B cell (primary cell): ENCODE measurements around the gene KLHL41. TPM values are rescaled to one million over a fixed set of nuclear protein-coding genes. Genes with fewer than 3 reads are reported as not detected.
"Not testable (repeated sequence)": the region's sequence is repeated elsewhere in the genome, so short reads cannot be mapped to it uniquely, and the experiment has no call there.

ENCODE experiments used
- ATAC-seq: fragments of 200-7000 bp; cut with Tn5 transposase; one replicate; pipeline ENCODE4 v1.10.0; 2021; ENCODE audit warnings: low read depth, mild to moderate bottlenecking, moderate number of reproducible peaks, moderate library complexity
- CTCF ChIA-PET: fragments of 350-600 bp; sonication (Branson Sonifier 250); formaldehyde crosslinking; loops from one replicate; lab custom pipeline; 2021; ENCODE audit warnings: antibody characterized with exemption, inconsistent platforms; lab: Charles Lee
- POLR2A ChIA-PET: fragments of 350-600 bp; sonication (Branson Sonifier 250); formaldehyde crosslinking; loops from one replicate; lab custom pipeline; 2021; ENCODE audit warnings: antibody characterized with exemption; lab: Charles Lee
- DNase-seq: peaks from one replicate; pipeline ENCODE4 v3.0.0; 2013
- H2AFZ ChIP-seq: 2 replicates; pipeline ENCODE4 v1.6.1; 2012; ENCODE audit warnings: mild to moderate bottlenecking, low read depth, low read length; ENCODE audit not compliant: insufficient read depth, poor library complexity, severe bottlenecking
- H3K27ac ChIP-seq, 2 donors: 1 replicate in 1 of 2; 2 replicates in 1 of 2; pipeline ENCODE4 v1.5.1; 2012 to 2013; ENCODE audit warnings: low read length in 2 of 2, mild to moderate bottlenecking in 2 of 2, moderate library complexity in 1 of 2
- H3K27me3 ChIP-seq, 4 experiments: fragments of 200-600 bp in 1 of 4; sonication (generic) in 1 of 4; replicated peaks in 1 of 4; 1 replicate in 2 of 4; 2 replicates in 2 of 4; pipeline versions ENCODE4 v1.6.1 to v1.7.0; 2013 to 2016; ENCODE audit warnings: low read length in 3 of 4, mild to moderate bottlenecking in 2 of 4, mixed read lengths in 1 of 4, moderate library complexity in 1 of 4; ENCODE audit not compliant: insufficient read depth in 4 of 4, control insufficient read depth in 3 of 4; ENCODE audit errors: control extremely low read depth in 1 of 4
- H3K36me3 ChIP-seq, 2 experiments: replicated peaks in 1 of 2; 1 replicate in 1 of 2; 2 replicates in 1 of 2; pipeline versions ENCODE4 v1.6.1 to v1.7.1; 2013; ENCODE audit warnings: low read length in 1 of 2; ENCODE audit not compliant: insufficient read depth in 2 of 2, control insufficient read depth in 1 of 2; ENCODE audit errors: control extremely low read depth in 1 of 2, extremely low read depth in 1 of 2
- H3K4me1 ChIP-seq, 2 donors: fragments of 200-600 bp in 1 of 2; sonication (generic) in 1 of 2; 1 replicate in 1 of 2; 2 replicates in 1 of 2; pipeline versions ENCODE4 v1.5.1 to v1.6.1; 2013 to 2017; ENCODE audit warnings: low read length in 2 of 2; ENCODE audit not compliant: control insufficient read depth in 2 of 2, insufficient read depth in 2 of 2
- H3K4me2 ChIP-seq: replicated peaks from 2 replicates; pipeline ENCODE3; 2012; ENCODE audit warnings: mild to moderate bottlenecking, low read depth, low read length; ENCODE audit not compliant: poor library complexity, severe bottlenecking
- H3K4me3 ChIP-seq, 5 experiments: fragments of 200-600 bp in 1 of 5; sonication (generic) in 1 of 5; 1 replicate in 3 of 5; 2 replicates in 2 of 5; pipeline versions ENCODE4 v1.5.1 to v1.7.0; 2011 to 2016; ENCODE audit warnings: low read length in 4 of 5, mild to moderate bottlenecking in 4 of 5, low read depth in 2 of 5, control low read depth in 1 of 5, moderate library complexity in 1 of 5; ENCODE audit not compliant: insufficient read depth in 1 of 5; ENCODE audit errors: control extremely low read depth in 1 of 5, extremely low read depth in 1 of 5
- H3K79me2 ChIP-seq: fragments of 200-600 bp; sonication (generic); one replicate; pipeline ENCODE4 v1.6.0; 2016; ENCODE audit warnings: low read length; ENCODE audit not compliant: control insufficient read depth, insufficient read depth
- H3K9ac ChIP-seq: fragments of 200-600 bp; sonication (generic); 2 replicates; pipeline ENCODE4 v1.6.1; 2017; ENCODE audit warnings: mild to moderate bottlenecking, low read length, moderate library complexity
- H3K9me3 ChIP-seq, 3 donors: one replicate each; pipeline versions ENCODE4 v1.6.1 to v1.7.1; 2013; ENCODE audit warnings: low read length in 2 of 3; ENCODE audit not compliant: control insufficient read depth in 2 of 3, insufficient read depth in 1 of 3; ENCODE audit errors: control extremely low read depth in 1 of 3
- H4K20me1 ChIP-seq: 2 replicates; pipeline ENCODE4 v1.6.0; 2012; ENCODE audit warnings: mild to moderate bottlenecking, low read length; ENCODE audit not compliant: insufficient read depth, control insufficient read depth, poor library complexity, severe bottlenecking
- H3K27ac Mint-ChIP-seq: one replicate; pipeline ENCODE4 v1.8.0; 2021; ENCODE audit warnings: mixed read lengths
- H3K27me3 Mint-ChIP-seq: one replicate; pipeline ENCODE4 v1.8.0; 2021; ENCODE audit warnings: mixed read lengths
- H3K4me1 Mint-ChIP-seq: one replicate; pipeline ENCODE4 v1.8.0; 2021; ENCODE audit warnings: mixed read lengths
- H3K4me3 Mint-ChIP-seq: one replicate; pipeline ENCODE4 v1.8.0; 2021; ENCODE audit warnings: mixed read lengths
- H3K9me3 Mint-ChIP-seq: one replicate; pipeline ENCODE4 v1.8.0; 2022; ENCODE audit warnings: mixed read lengths; ENCODE audit not compliant: insufficient read depth
- EZH2 ChIP-seq: IDR thresholded peaks from 2 replicates; pipeline ENCODE4 v1.6.1; 2012; ENCODE audit warnings: borderline replicate concordance, low read depth, mild to moderate bottlenecking, moderate library complexity, low read length; ENCODE audit not compliant: insufficient read depth, poor library complexity, severe bottlenecking
- WGBS: methylation state at CpG from one replicate; pipeline ENCODE4 v1.1.5; 2013; ENCODE audit warnings: missing lambda C conversion rate; ENCODE audit not compliant: insufficient coverage; 5-methylcytosine and 5-hydroxymethylcytosine counted together
- intact Hi-C: fragments of 100-400 bp; cut with micrococcal nuclease; formaldehyde crosslinking; loops from one replicate; pipeline ENCODE4 v1.10.0; 2022
- polyA plus RNA-seq: library from polyadenylated mRNA; depleted of rRNA; stranded (reverse); fragments of >200 nt; gene quantifications from 2 replicates; pipeline ENCODE4 v1.2.3, GENCODE V29; 2012
- total RNA-seq, 2 donors: library from RNA; stranded (reverse); fragments of 120-200 nt in 1 of 2; gene quantifications; 1 replicate in 1 of 2; 2 replicates in 1 of 2; pipeline versions ENCODE4 v1.2.3 to v1.2.4, GENCODE V29; 2013 to 2022
- TF ChIP-seq, protein P1 (sequence below): fragments of 200-600 bp; IDR thresholded peaks from one replicate; pipeline ENCODE4 v1.8.0; 2022; ENCODE audit warnings: antibody characterized with exemption, mild to moderate bottlenecking

The KLHL41 gene
- total and polyA plus RNA-seq, 2 donors (not counting 1 experiment from before 2014, with no cell fraction given): 0.03 to 0.27 TPM

DNA sequence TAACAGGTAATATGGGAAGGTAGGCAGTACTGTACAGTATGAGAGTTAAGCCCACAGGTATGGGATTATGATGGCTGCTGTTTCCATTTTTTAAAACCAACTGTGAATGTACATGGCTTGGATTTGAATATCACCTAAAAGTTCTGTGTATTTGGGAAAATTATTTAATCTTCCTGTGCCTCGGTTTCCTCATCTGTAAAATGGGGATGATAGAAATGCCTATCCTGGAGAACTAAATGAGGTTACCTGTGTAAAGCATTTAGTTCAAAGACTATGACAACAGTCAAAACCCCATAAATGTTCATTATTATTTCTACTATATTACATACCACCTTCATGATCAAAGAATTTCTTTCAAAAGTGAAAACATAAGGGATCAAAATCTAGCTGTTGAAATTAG lies 3.6 kb downstream of the KLHL41 start:
- no peaks in the 10 kb centered on the region for H3K9me3 Mint-ChIP-seq
- no peaks in the 10 kb centered on the region for H4K20me1 ChIP-seq
- no peak for DNase-seq
- POLR2A ChIA-PET: no interaction called here
- H3K4me3 ChIP-seq: no peak overlapping the region
- H3K27ac Mint-ChIP-seq: no peak overlapping the region
- no peaks in the 10 kb centered on the region for H3K4me1 Mint-ChIP-seq
- no peaks in the 10 kb centered on the region for H3K9me3 ChIP-seq
- ATAC-seq: no peak
- no peak overlapping the region for H3K4me2 ChIP-seq
- H3K79me2 ChIP-seq: no peaks in the 10 kb centered on the region
- H3K9ac ChIP-seq: no peak overlapping the region
- CTCF ChIA-PET: no interaction called here
- no CpG with 5 or more reads among the region's 1 CpG for WGBS
- TF ChIP-seq, protein P1, sequence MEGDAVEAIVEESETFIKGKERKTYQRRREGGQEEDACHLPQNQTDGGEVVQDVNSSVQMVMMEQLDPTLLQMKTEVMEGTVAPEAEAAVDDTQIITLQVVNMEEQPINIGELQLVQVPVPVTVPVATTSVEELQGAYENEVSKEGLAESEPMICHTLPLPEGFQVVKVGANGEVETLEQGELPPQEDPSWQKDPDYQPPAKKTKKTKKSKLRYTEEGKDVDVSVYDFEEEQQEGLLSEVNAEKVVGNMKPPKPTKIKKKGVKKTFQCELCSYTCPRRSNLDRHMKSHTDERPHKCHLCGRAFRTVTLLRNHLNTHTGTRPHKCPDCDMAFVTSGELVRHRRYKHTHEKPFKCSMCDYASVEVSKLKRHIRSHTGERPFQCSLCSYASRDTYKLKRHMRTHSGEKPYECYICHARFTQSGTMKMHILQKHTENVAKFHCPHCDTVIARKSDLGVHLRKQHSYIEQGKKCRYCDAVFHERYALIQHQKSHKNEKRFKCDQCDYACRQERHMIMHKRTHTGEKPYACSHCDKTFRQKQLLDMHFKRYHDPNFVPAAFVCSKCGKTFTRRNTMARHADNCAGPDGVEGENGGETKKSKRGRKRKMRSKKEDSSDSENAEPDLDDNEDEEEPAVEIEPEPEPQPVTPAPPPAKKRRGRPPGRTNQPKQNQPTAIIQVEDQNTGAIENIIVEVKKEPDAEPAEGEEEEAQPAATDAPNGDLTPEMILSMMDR: no peak
- TF ChIP-seq EZH2: no peak
- H3K4me3 Mint-ChIP-seq: no peak overlapping the region
- H2AFZ ChIP-seq: no peak overlapping the region
- no peaks in the 10 kb centered on the region for H3K4me1 ChIP-seq
- no peaks in the 10 kb centered on the region for H3K36me3 ChIP-seq
- no peaks in the 10 kb centered on the region for H3K27me3 ChIP-seq
- intact Hi-C loops: no loop called here
- H3K27me3 Mint-ChIP-seq: no peaks in the 10 kb centered on the region
- no peak overlapping the region for H3K27ac ChIP-seq

DNA sequence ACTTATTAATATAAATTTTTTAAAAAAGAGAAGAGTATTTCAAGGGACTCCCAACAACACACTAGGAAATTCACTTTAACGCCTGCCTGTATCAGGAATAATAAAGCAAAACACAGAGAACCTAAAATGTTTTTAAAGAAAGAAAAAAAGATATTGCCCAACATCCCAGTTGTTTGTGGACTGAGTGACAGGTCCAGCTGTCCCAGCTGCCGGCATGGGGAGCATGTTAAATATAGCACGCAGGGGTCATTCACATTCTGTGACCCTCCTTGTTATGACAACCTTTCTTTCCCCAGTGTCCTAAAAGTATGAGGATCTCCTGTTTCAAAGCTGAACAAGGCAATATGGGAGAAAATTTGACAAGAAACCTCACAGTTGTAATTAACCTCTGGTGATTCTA lies 4.4 kb downstream of the KLHL41 start:
- intact Hi-C loops: no loop called here
- H3K9ac ChIP-seq: no peak overlapping the region
- no CpG with 5 or more reads among the region's 3 CpGs for WGBS
- no peak overlapping the region for H3K4me2 ChIP-seq
- H3K4me1 Mint-ChIP-seq: no peaks in the 10 kb centered on the region
- CTCF ChIA-PET: interaction anchor here (0.6 to 1.3 kb wide), 2 partner anchors 14 to 155 kb away, joined by 4 read pairs; no protein-coding TSS in a partner anchor
- H2AFZ ChIP-seq: no peak overlapping the region
- H3K9me3 Mint-ChIP-seq: no peaks in the 10 kb centered on the region
- no peaks in the 10 kb centered on the region for H3K27me3 ChIP-seq
- POLR2A ChIA-PET: no interaction called here
- H3K27ac ChIP-seq: no peak overlapping the region
- no peak for DNase-seq
- H3K27ac Mint-ChIP-seq: no peak overlapping the region
- TF ChIP-seq EZH2: no peak
- TF ChIP-seq, protein P1: no peak
- no peaks in the 10 kb centered on the region for H3K27me3 Mint-ChIP-seq
- H3K4me1 ChIP-seq: no peaks in the 10 kb centered on the region
- H3K9me3 ChIP-seq: no peaks in the 10 kb centered on the region
- H4K20me1 ChIP-seq: no peaks in the 10 kb centered on the region
- H3K79me2 ChIP-seq: no peaks in the 10 kb centered on the region
- H3K4me3 ChIP-seq: no peak overlapping the region
- H3K36me3 ChIP-seq: no peaks in the 10 kb centered on the region
- no peak overlapping the region for H3K4me3 Mint-ChIP-seq
- no peak for ATAC-seq

DNA sequence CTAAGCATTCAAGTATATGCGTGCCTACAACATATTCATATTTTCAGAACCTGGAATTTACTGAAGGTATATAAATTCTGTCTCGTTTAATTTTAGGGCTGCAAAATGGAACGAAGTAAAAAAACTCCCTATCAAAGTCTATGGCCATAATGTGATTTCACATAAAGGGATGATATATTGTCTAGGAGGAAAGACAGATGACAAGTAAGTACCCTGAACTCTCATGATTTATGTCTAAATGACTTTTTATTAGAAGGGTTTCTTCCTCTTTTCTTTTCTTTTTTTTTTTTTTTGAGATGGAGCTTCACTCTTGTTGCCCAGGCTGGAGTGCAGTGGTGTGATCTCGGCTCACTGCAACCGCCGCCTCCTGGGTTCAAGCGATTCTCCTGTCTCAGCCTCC lies 5.3 kb downstream of the KLHL41 start:
- H3K27ac ChIP-seq, H3K36me3 ChIP-seq, POLR2A ChIA-PET, H3K27me3 Mint-ChIP-seq, H3K27ac Mint-ChIP-seq, H3K4me3 Mint-ChIP-seq, H3K9me3 Mint-ChIP-seq, H3K27me3 ChIP-seq, H3K4me1 ChIP-seq, H3K4me3 ChIP-seq, H3K9me3 ChIP-seq, DNase-seq, H3K9ac ChIP-seq, H3K4me2 ChIP-seq, H3K4me1 Mint-ChIP-seq, H4K20me1 ChIP-seq, H3K79me2 ChIP-seq, H2AFZ ChIP-seq, intact Hi-C loops, ATAC-seq: not testable (repeated sequence)
- CTCF ChIA-PET: interaction anchor here (1.3 kb wide), 1 partner anchor 14 kb away, joined by 4 read pairs; no protein-coding TSS in a partner anchor
- WGBS: 100% methylated on average over 3 of the region's 7 CpGs
